ENCODE results near the gene FNBP1.

GRCh38 chr9:129869585-129870501 lies 173.1 kb downstream of the FNBP1 start:
- TF ChIP-seq CTCF (IDR thresholded peaks at IDR 0.05; ENCODE audit: insufficient read depth, low read length), result no peak
- no peak for TF ChIP-seq POLR2AphosphoS5 (IDR thresholded peaks at IDR 0.05; ENCODE audit: low read depth)
- TF ChIP-seq REST (IDR thresholded peaks at IDR 0.05; ENCODE audit: insufficient replicate concordance, low read depth), result no peak
